GM12878 (cell line): ENCODE measurements around the gene NCKAP5.

Experiments used
- TCF7 ChIP-seq: IDR thresholded peaks from 2 replicates; pipeline ENCODE4 v1.6.1; 2014; ENCODE audit warnings: antibody characterized with exemption, borderline replicate concordance
- TF ChIP-seq, protein P1 (sequence below), 3 experiments: IDR thresholded peaks in 2 of 3; conservative IDR thresholded peaks in 1 of 3; 2 replicates each; pipeline ENCODE4 v1.5.1; 2011; ENCODE audit warnings: low read depth in 3 of 3, low read length in 3 of 3, mild to moderate bottlenecking in 3 of 3, control low read depth in 2 of 3, moderate library complexity in 2 of 3, inconsistent platforms in 1 of 3, mixed read lengths in 1 of 3; ENCODE audit not compliant: control insufficient read depth in 2 of 3, insufficient read depth in 1 of 3; ENCODE audit errors: extremely low read depth in 1 of 3

DNA sequence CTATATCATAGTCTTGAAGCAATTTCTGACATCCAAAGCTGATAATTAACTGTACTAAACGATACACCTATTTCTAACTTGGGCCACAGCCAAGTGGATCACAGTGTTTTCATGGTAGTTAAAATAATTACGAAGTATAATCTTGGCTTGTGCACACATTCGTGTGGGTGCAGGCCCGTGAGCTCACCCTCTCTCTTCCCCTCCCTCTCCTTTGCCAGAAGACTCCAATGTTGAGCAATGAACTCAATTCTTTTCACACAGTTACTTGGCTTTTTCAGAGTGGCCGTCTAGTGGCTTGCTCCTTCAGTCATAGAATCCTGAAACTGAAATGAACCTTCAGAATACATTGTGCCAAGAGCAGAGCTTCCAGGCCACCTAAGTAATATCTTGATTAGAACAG is 178.7 kb downstream of the NCKAP5 start:
- no peak for TF ChIP-seq TCF7
- TF ChIP-seq, protein P1, sequence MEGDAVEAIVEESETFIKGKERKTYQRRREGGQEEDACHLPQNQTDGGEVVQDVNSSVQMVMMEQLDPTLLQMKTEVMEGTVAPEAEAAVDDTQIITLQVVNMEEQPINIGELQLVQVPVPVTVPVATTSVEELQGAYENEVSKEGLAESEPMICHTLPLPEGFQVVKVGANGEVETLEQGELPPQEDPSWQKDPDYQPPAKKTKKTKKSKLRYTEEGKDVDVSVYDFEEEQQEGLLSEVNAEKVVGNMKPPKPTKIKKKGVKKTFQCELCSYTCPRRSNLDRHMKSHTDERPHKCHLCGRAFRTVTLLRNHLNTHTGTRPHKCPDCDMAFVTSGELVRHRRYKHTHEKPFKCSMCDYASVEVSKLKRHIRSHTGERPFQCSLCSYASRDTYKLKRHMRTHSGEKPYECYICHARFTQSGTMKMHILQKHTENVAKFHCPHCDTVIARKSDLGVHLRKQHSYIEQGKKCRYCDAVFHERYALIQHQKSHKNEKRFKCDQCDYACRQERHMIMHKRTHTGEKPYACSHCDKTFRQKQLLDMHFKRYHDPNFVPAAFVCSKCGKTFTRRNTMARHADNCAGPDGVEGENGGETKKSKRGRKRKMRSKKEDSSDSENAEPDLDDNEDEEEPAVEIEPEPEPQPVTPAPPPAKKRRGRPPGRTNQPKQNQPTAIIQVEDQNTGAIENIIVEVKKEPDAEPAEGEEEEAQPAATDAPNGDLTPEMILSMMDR (IDR thresholded peaks at IDR 0.05 in 2 of 3, conservative IDR thresholded peaks at IDR 0.05 in 1 of 3; ENCODE audit: control insufficient read depth in 2 of 3, extremely low read depth in 1 of 3, insufficient read depth in 1 of 3, low read depth in 3 of 3, low read length in 3 of 3): no peak
